Loucy (cell line): ENCODE results near the gene GLRX5.

Experiments used
- H2AFZ ChIP-seq: fragments of 200-600 bp; sonication (generic); 2 replicates; pipeline ENCODE4 v1.6.0; 2016; ENCODE audit warnings: antibody characterized with exemption, mild to moderate bottlenecking, low read length, moderate library complexity
- H3F3A ChIP-seq: fragments of 200-600 bp; 2 replicates; pipeline ENCODE4 v1.6.0; 2016; ENCODE audit warnings: antibody characterized with exemption, low read depth, mild to moderate bottlenecking
- H3K27me3 ChIP-seq: fragments of 200-600 bp; sonication (generic); 2 replicates; pipeline ENCODE4 v1.6.1; 2014; ENCODE audit warnings: low read length, mild to moderate bottlenecking; ENCODE audit not compliant: insufficient read depth, poor library complexity, severe bottlenecking
- H3K36me3 ChIP-seq: fragments of 200-600 bp; sonication (generic); 2 replicates; pipeline ENCODE4 v1.6.1; 2016; ENCODE audit warnings: low read length; ENCODE audit not compliant: insufficient read depth
- H3K4me1 ChIP-seq: fragments of 200-600 bp; sonication (generic); 2 replicates; pipeline ENCODE4 v1.5.1; 2014; ENCODE audit warnings: low read length, mild to moderate bottlenecking; ENCODE audit not compliant: insufficient read depth, poor library complexity, severe bottlenecking
- H3K4me2 ChIP-seq: fragments of 200-600 bp; sonication (generic); 2 replicates; pipeline ENCODE4 v1.6.0; 2014; ENCODE audit warnings: antibody characterized with exemption, low read length, low read depth, mild to moderate bottlenecking; ENCODE audit not compliant: poor library complexity, severe bottlenecking
- H3K4me3 ChIP-seq: fragments of 200-600 bp; sonication (generic); 2 replicates; pipeline ENCODE4 v1.5.1; 2014; ENCODE audit warnings: low read length, mild to moderate bottlenecking, mixed read lengths; ENCODE audit not compliant: poor library complexity, severe bottlenecking
- H3K79me2 ChIP-seq: fragments of 200-600 bp; sonication (generic); 2 replicates; pipeline ENCODE4 v1.6.1; 2014; ENCODE audit warnings: low read length; ENCODE audit not compliant: insufficient read depth
- H3K9ac ChIP-seq: fragments of 200-600 bp; sonication (generic); 2 replicates; pipeline ENCODE4 v1.6.0; 2014; ENCODE audit warnings: mild to moderate bottlenecking, low read depth, low read length, moderate library complexity; ENCODE audit not compliant: poor library complexity, severe bottlenecking
- H3K9me2 ChIP-seq: fragments of 200-600 bp; sonication (generic); replicated peaks from 2 replicates; pipeline ENCODE4 v1.6.1; 2016; ENCODE audit warnings: low read depth, low read length, mixed read lengths
- H3K9me3 ChIP-seq: fragments of 200-600 bp; sonication (generic); 2 replicates; pipeline ENCODE4 v1.6.1; 2014; ENCODE audit warnings: mild to moderate bottlenecking, antibody characterized with exemption, low read length, low read depth; ENCODE audit not compliant: insufficient read depth
- H4K20me1 ChIP-seq: fragments of 200-600 bp; sonication (generic); 2 replicates; pipeline ENCODE4 v1.6.0; 2014; ENCODE audit warnings: antibody characterized with exemption, low read length, mild to moderate bottlenecking; ENCODE audit not compliant: insufficient read depth, poor library complexity, severe bottlenecking
- EZH2phosphoT487 ChIP-seq: fragments of 200-600 bp; IDR thresholded peaks from 2 replicates; pipeline ENCODE4 v1.6.1; 2018; ENCODE audit warnings: antibody characterized with exemption, mild to moderate bottlenecking, moderate library complexity, borderline replicate concordance
- TF ChIP-seq, protein P1 (sequence below): fragments of 200-600 bp; sonication (generic); conservative IDR thresholded peaks from 2 replicates; pipeline ENCODE4 v1.5.1; 2014; ENCODE audit warnings: mild to moderate bottlenecking, antibody characterized with exemption, low read length

The GLRX5 gene

DNA sequence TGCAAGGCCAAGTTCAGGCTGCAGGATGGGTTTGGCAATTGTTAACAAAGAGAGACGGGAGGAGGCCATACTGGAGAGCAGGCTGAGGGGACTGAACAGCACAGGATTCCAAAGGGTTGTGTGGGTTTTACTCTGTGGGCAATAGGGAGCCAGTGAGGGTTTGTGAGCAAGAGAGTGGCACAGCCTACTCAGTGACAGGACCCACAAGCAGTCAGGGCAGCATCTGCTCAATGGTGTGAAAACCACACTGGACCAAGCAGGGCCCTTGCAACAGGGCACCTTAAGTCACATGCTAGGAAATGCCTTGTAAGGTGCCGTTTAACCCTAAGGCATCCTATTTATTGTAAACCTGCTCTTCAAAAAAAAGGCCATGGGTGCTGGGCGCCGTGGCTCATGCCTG is 40.4 kb upstream of the GLRX5 start:
- no peaks in the 10 kb centered on the region for H3K36me3 ChIP-seq
- peaks cover 19% of the 10 kb centered on the region for H3K4me1 ChIP-seq
- H3K9me2 ChIP-seq = no peaks in the 10 kb centered on the region
- H3K9me3 ChIP-seq = 0 out of 2 replicates have a peak, but pooled peaks cover 4% of the 10 kb centered on the region
- TF ChIP-seq EZH2phosphoT487 = no peak
- TF ChIP-seq, protein P1, sequence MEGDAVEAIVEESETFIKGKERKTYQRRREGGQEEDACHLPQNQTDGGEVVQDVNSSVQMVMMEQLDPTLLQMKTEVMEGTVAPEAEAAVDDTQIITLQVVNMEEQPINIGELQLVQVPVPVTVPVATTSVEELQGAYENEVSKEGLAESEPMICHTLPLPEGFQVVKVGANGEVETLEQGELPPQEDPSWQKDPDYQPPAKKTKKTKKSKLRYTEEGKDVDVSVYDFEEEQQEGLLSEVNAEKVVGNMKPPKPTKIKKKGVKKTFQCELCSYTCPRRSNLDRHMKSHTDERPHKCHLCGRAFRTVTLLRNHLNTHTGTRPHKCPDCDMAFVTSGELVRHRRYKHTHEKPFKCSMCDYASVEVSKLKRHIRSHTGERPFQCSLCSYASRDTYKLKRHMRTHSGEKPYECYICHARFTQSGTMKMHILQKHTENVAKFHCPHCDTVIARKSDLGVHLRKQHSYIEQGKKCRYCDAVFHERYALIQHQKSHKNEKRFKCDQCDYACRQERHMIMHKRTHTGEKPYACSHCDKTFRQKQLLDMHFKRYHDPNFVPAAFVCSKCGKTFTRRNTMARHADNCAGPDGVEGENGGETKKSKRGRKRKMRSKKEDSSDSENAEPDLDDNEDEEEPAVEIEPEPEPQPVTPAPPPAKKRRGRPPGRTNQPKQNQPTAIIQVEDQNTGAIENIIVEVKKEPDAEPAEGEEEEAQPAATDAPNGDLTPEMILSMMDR = no peak
- no peak overlapping the region; the same call in 1 of the 2 replicates for H2AFZ ChIP-seq
- H3K4me2 ChIP-seq = no peak overlapping the region
- no peaks in the 10 kb centered on the region for H3K79me2 ChIP-seq
- no peaks in the 10 kb centered on the region for H4K20me1 ChIP-seq
- H3F3A ChIP-seq = no peaks in the 10 kb centered on the region
- H3K9ac ChIP-seq = no peak overlapping the region
- H3K4me3 ChIP-seq = no peak overlapping the region
- no peaks in the 10 kb centered on the region for H3K27me3 ChIP-seq

DNA sequence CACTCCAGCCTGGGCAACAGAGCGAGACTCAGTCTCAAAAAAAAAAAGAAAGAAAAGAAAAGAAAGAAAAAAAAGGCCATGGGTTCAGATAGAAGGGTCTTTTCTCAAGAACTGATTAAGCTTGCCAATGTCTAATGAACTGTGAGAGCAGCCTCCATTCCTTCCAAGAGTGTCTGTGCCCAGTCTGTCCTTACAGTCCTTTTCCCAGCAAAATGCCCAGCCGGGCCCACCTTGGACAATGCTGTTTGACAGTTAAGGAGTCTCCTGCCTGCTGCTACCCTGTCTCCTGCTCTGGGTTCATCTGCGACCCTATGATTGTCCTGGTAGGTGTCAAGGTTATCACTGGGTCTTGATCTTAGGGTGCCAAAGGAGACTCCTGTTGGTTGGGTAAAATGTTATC is 39.8 kb upstream of the GLRX5 start:
- no peaks in the 10 kb centered on the region for H4K20me1 ChIP-seq

DNA sequence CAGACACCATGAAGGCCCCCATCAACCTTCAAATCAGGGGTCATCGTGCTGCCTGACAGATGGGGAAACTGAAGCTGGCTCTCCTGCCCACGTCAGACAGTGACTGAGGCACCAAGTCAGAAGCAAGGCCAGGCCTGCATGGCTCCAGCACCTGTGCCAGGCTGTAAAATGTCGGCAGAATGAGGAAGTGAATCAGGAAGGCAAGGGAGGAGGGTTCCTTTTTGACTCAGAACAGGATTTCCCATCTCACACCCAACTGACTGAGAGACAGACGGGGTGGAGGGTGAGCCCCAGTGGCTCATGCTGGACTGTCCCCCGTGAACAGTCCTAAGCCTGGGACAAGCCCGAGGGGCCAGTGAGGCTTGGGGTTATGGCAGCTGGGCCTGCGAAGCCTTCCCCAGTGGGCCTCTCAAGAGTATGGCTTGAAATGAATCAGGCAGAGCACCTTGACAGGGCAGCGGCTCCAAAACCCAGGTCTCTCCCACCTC is 39.3 kb upstream of the GLRX5 start:
- H3K4me2 ChIP-seq = no peak overlapping the region
- H3K9me3 ChIP-seq = 0 out of 2 replicates have a peak, but pooled peaks cover 4% of the 10 kb centered on the region
- H3K4me1 ChIP-seq = peaks cover 19% of the 10 kb centered on the region
- no peaks in the 10 kb centered on the region for H3F3A ChIP-seq
- H3K36me3 ChIP-seq = no peaks in the 10 kb centered on the region
- H3K27me3 ChIP-seq = no peaks in the 10 kb centered on the region
- no peaks in the 10 kb centered on the region for H4K20me1 ChIP-seq
- no peaks in the 10 kb centered on the region for H3K79me2 ChIP-seq
- H3K9me2 ChIP-seq = no peaks in the 10 kb centered on the region
- no peak overlapping the region for H3K4me3 ChIP-seq
- H3K9ac ChIP-seq = no peak overlapping the region
- TF ChIP-seq, protein P1 = no peak
- no peak for TF ChIP-seq EZH2phosphoT487
- H2AFZ ChIP-seq = no peak overlapping the region

More for the DNA sequence above, 39.8 kb upstream of the GLRX5 start:
- Histone ChIP-seq H3K36me3 (no peaks in the 10 kb centered on the region), H3K9me3 (0 out of 2 replicates have a peak, but pooled peaks cover 4% of the 10 kb centered on the region), H3K4me2 (no peak overlapping the region), H3K4me3 (no peak overlapping the region), H2AFZ (no peak overlapping the region), H3K79me2 (no peaks in the 10 kb centered on the region), H3K9me2 (no peaks in the 10 kb centered on the region), H3K4me1 (peaks cover 19% of the 10 kb centered on the region), H3K27me3 (no peaks in the 10 kb centered on the region), H3K9ac (no peak overlapping the region), H3F3A (no peaks in the 10 kb centered on the region)
- TF ChIP-seq, protein P1 = no peak
- TF ChIP-seq EZH2phosphoT487 = no peak
